ENCODE data around the gene PQBP1.

Gene PQBP1

DNA sequence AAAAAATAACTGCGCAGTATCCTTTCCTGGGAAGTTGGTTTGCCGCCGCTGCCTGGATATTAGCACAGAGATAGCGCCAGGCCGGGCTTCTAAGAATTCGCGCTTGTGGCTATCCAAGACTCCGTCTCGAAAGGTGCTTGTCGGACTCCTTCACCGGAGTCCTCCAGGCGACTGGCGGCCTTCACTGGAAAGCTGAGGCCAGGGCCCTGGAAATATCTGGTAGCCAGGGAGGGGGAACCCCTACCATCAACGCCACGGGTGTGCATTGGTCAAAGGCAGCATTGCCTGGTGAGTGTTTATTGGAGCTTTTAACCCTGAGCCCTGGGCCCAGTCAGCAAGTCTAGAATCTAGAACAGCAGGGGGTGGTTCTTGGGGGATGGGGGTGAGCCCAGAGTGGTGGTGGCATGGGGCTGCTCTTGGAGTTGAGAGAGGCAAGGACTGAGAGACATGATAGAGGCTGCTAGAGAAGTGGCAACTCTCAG, 21.7 kb downstream of the PQBP1 start:
- no peak for DNase-seq (ENCODE audit: extremely low read depth, low read depth)
- TF ChIP-seq, protein P1, sequence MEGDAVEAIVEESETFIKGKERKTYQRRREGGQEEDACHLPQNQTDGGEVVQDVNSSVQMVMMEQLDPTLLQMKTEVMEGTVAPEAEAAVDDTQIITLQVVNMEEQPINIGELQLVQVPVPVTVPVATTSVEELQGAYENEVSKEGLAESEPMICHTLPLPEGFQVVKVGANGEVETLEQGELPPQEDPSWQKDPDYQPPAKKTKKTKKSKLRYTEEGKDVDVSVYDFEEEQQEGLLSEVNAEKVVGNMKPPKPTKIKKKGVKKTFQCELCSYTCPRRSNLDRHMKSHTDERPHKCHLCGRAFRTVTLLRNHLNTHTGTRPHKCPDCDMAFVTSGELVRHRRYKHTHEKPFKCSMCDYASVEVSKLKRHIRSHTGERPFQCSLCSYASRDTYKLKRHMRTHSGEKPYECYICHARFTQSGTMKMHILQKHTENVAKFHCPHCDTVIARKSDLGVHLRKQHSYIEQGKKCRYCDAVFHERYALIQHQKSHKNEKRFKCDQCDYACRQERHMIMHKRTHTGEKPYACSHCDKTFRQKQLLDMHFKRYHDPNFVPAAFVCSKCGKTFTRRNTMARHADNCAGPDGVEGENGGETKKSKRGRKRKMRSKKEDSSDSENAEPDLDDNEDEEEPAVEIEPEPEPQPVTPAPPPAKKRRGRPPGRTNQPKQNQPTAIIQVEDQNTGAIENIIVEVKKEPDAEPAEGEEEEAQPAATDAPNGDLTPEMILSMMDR (IDR thresholded peaks at IDR 0.05; ENCODE audit: low read depth, low read length): no peak

DNA sequence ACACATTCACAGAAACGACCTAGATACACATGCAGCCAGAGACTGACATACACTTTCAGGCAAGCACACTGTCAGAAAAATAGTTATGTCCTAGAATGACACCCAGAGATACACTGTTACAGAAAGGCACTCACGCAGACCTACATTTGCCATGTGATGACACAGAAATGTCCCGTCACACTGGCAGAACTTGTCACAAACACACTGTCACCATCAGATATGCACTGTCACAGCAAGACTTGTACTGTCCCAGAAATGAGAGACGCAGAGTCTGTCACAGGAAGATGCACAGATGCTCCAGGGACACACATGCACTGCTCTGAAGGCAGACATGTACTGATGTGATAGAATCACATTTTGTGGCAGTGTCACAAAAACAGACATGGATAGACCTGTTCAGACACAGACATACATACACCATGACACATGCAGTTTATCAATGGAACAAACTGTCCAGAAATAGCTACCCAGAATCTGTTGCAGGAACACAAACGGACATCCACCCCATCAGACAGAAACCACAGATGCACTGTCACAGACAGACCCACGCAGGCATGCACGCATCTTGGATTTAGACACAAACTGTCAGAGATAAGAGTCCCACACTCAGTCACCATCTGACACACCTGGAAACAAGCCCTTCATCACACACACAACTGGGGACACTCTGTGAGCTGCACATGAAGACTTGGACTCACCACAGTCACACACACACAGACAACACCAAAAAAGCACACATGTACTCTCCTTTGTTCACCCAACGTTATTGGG, 22.4 kb downstream of the PQBP1 start:
- TF ChIP-seq, protein P1 (IDR thresholded peaks at IDR 0.05; ENCODE audit: low read depth, low read length): no peak
- no peak for DNase-seq (ENCODE audit: extremely low read depth, low read depth)

DNA sequence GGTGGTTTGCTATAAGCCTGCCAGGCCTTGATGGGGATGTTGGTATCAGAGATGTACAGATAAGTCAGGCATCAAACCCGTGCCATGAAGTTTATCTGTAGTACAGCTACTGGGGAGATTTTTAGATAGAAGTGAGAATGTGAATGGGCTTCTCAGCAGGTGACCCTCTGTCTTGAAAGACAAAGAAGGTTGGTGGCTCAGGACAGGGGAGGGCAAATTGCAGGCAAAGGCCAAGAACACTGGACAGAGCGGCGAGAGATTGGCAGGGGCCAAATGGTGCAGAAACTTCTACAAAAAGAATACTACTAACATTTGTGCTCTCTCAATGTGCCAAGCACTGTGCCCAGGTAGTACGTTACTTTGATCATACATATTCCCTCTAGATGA, 23.0 kb downstream of the PQBP1 start:
- TF ChIP-seq, protein P1 (IDR thresholded peaks at IDR 0.05; ENCODE audit: low read depth, low read length): no peak

DNA sequence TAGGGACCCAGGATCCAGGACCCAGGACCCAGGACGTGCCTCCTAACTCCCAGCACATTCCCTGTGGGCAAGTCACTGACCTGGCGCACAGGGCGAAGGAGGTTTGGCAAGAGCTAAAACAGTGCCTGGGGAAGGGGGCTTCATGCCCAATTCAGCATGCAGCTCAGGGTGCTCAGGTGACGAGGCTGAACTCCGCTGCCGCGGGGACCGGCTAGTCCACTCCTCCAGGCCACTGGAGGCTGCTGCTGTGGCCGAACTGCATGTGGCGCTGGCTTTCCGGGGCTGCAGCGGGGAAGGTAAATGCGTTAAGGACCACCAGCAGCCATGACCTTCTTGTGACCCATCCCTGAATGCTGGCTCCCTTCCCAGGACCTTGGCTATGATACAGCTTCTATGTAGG, 26.0 kb downstream of the PQBP1 start:
- DNase-seq (ENCODE audit: extremely low read depth, low read depth): no peak
- TF ChIP-seq, protein P1 (IDR thresholded peaks at IDR 0.05; ENCODE audit: low read depth, low read length): no peak

More for the DNA sequence above, 23.0 kb downstream of the PQBP1 start:
- DNase-seq (ENCODE audit: extremely low read depth, low read depth): no peak

DNA sequence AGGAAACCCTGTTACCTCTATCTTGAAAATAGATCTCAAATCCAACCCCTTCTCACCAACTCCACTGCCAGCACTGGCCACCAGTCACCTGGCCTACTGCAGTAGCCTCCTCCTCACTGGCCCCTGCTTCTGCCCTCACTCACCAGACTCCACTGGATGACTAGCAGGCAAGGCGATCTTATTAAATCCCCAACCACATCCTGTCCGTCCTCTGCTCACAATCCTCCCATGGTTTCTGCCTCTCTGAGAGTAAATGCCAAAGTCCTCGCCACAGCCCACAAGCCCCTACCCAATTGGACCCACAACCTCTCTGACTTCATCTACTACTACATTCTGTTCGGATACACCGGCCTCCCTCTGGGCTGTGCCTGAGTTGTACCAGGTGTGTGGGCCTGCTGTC, 26.5 kb downstream of the PQBP1 start:
- TF ChIP-seq, protein P1 (IDR thresholded peaks at IDR 0.05; ENCODE audit: low read depth, low read length): no peak
- DNase-seq (ENCODE audit: extremely low read depth, low read depth): no peak

DNA sequence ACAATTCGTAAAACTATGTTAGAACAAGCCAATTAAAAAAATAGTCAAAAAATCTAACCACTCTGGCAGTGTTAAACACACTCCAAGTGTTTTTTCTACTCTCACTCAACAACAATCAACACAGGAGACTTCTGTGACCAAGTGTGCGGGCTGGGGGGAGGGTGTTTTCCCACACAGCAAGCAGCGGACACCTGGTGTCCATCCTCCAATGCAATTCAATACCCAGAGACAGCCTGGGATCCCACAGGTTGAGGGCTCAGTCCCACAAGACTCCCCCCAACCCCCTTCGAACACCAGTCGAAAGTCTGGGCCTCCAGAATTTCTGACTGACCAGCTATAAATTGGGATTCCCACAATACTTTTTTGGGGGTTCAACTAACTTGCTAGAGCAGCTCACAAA, 29.4 kb downstream of the PQBP1 start:
- DNase-seq (ENCODE audit: extremely low read depth, low read depth): no peak
- TF ChIP-seq, protein P1 (IDR thresholded peaks at IDR 0.05; ENCODE audit: low read depth, low read length): no peak

DNA sequence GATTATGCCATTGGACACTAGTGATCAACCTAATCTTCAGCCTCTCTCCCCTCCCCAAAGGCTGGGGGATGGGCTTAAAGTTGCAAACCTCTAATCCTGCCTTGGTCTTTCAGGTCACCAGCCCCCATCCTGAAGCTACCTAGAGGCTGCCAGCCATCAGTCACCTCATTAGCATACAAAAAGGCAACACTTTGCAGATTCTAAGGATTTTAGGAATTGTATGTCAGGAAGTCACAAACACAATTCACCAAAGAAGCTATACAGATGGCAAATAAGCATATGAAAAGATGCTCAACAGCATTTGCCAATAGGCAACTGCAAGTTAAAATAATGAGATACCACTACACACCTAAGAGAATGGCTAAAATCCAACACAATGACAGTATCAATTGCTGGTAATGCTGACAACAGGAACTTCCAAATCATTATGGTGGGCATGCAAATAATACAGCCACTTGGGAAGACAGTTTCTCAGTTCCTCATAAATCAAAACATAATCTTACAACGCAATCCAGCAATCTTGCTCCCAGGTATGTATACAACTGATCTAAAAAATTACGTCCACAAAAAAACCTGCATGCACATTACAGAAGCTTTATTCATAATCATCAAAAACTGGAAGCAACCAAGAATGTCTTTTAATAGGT, 30.1 kb downstream of the PQBP1 start:
- DNase-seq (ENCODE audit: extremely low read depth, low read depth): no peak
- TF ChIP-seq, protein P1 (IDR thresholded peaks at IDR 0.05; ENCODE audit: low read depth, low read length): no peak

Data from AG09319 (cell line).